Fibroblast of villous mesenchyme (primary cell): ENCODE measurements around the gene AP4M1. TPM values are rescaled to one million over a fixed set of nuclear protein-coding genes. Genes with fewer than 3 reads are reported as not detected.
A peak's percentile ranks its signal among the peaks of the same experiment; 100 is the strongest.

Experiments
- DNase-seq: peaks from one replicate; pipeline ENCODE4 v3.0.0-alpha.2; 2010; ENCODE audit warnings: low read depth
- H3K4me3 ChIP-seq: 2 replicates; pipeline ENCODE4 v1.5.1; 2011; ENCODE audit warnings: low read depth, mild to moderate bottlenecking, low read length
- CTCF ChIP-seq: IDR thresholded peaks from 2 replicates; pipeline ENCODE4 v1.5.1; 2012; ENCODE audit warnings: low read depth, mild to moderate bottlenecking, low read length; ENCODE audit not compliant: insufficient read depth
- total RNA-seq: library from RNA; depleted of rRNA; stranded (reverse); fragments of >200 nt; gene quantifications from 2 replicates; pipeline ENCODE4 v1.2.3, GENCODE V29; 2012

The AP4M1 gene
- 16.1 and 16.4 TPM in 2 replicates for total RNA-seq

- H3K4me3 ChIP-seq: peak within 1 kb of the TSS; percentile 85
- DNase-seq: peak; percentile 99
- TF ChIP-seq CTCF: no peak
These were observed at the start of gene AP4M1, which contains the start of gene MCM7 for GRCh38 chr7:100101016-100101862. Gene AP4M1 (plus strand): TSS chr7:100101643. CDS start chr7:100101715, 72 bp downstream. Gene MCM7 (minus strand): TSS chr7:100101397. CDS start chr7:100101294, 103 bp downstream.

GRCh38 chr7:100053215-100053614, 48.2 kb upstream of the AP4M1 start:
- H3K4me3 ChIP-seq: no peak overlapping the region
- DNase-seq: peak; percentile 83
- peak; percentile 44 for TF ChIP-seq CTCF

GRCh38 chr7:100057006-100057405, 44.4 kb upstream of the AP4M1 start:
- DNase-seq: no peak
- TF ChIP-seq CTCF: no peak
- H3K4me3 ChIP-seq: no peak overlapping the region

- H3K4me3 ChIP-seq: no peak overlapping the region
- TF ChIP-seq CTCF: no peak
- DNase-seq: no peak
These were observed 42.1 kb upstream of the AP4M1 start for GRCh38 chr7:100059251-100059739.

- H3K4me3 ChIP-seq: no peak overlapping the region
- TF ChIP-seq CTCF: no peak
- DNase-seq: no peak
These were observed 39.8 kb upstream of the AP4M1 start for GRCh38 chr7:100061518-100062193.

- TF ChIP-seq CTCF: no peak
- no peak for DNase-seq
- no peak overlapping the region for H3K4me3 ChIP-seq
These were observed 38.1 kb upstream of the AP4M1 start for GRCh38 chr7:100063376-100063775.
